ENCODE data around the gene SLC9A3.

DNA sequence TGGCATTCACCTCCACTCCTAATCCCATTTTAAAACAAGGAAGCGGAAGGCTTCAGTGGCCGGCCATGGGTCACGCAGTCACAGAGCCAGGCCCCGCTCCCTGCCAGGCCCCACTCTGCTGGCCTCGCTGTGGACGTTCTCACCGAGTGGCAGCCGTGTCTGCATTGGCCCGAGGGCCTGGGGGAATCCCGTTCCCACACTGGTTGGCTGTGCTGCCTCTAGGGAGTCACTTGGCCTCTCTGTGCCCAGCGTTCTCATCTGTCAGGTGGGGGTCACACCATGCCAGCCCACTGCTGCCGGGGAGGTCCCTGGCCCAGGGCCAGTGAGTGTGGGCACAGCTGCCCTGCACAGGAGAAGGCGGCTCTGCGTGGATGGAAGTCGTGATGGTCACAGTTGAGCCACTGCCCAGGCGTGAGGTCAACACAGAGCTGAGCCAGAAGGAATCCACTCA lies 13.4 kb upstream of the SLC9A3 start:
- TF ChIP-seq POLR2A (IDR thresholded peaks at IDR 0.05), result no peak
- TF ChIP-seq, protein P1, sequence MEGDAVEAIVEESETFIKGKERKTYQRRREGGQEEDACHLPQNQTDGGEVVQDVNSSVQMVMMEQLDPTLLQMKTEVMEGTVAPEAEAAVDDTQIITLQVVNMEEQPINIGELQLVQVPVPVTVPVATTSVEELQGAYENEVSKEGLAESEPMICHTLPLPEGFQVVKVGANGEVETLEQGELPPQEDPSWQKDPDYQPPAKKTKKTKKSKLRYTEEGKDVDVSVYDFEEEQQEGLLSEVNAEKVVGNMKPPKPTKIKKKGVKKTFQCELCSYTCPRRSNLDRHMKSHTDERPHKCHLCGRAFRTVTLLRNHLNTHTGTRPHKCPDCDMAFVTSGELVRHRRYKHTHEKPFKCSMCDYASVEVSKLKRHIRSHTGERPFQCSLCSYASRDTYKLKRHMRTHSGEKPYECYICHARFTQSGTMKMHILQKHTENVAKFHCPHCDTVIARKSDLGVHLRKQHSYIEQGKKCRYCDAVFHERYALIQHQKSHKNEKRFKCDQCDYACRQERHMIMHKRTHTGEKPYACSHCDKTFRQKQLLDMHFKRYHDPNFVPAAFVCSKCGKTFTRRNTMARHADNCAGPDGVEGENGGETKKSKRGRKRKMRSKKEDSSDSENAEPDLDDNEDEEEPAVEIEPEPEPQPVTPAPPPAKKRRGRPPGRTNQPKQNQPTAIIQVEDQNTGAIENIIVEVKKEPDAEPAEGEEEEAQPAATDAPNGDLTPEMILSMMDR (IDR thresholded peaks at IDR 0.05), result no peak
- TF ChIP-seq POLR2AphosphoS5 (IDR thresholded peaks at IDR 0.05), result no peak
